Keratinocyte (primary cell): ENCODE measurements around the gene FARP1. TPM values are rescaled to one million over a fixed set of nuclear protein-coding genes. Genes with fewer than 3 reads are reported as not detected.

Source experiments
- DNase-seq: peaks from one replicate; pipeline ENCODE4 v3.0.0-alpha.2; 2011; ENCODE audit warnings: low read depth, missing footprints, low spot score
- FAIRE-seq: peaks from 2 replicates; lab custom pipeline; 2011; peaks lifted over from hg19 to GRCh38; lab: Jason Lieb, UNC
- H2AFZ ChIP-seq: 2 replicates; pipeline ENCODE4 v1.6.0; 2012; ENCODE audit warnings: low read length, control low read depth, inconsistent platforms; ENCODE audit not compliant: control insufficient read depth
- H3K27ac ChIP-seq: 2 replicates; pipeline ENCODE4 v1.5.1; 2011; ENCODE audit warnings: low read length; ENCODE audit not compliant: control insufficient read depth, insufficient read depth
- H3K27me3 ChIP-seq: 3 replicates; pipeline ENCODE4 v1.6.0; 2011; ENCODE audit warnings: low read length; ENCODE audit not compliant: control insufficient read depth, insufficient read depth; ENCODE audit errors: extremely low read depth
- H3K36me3 ChIP-seq, 2 experiments: 2 replicates in 1 of 2; 3 replicates in 1 of 2; pipeline ENCODE4 v1.5.1; 2011; ENCODE audit warnings: low read length in 2 of 2, mild to moderate bottlenecking in 1 of 2; ENCODE audit not compliant: control insufficient read depth in 2 of 2, insufficient read depth in 2 of 2; ENCODE audit errors: extremely low read depth in 1 of 2
- H3K4me1 ChIP-seq: 3 replicates; pipeline ENCODE4 v1.5.1; 2011; ENCODE audit warnings: low read length; ENCODE audit not compliant: control insufficient read depth, insufficient read depth; ENCODE audit errors: extremely low read depth
- H3K4me2 ChIP-seq: 3 replicates; pipeline ENCODE4 v1.6.0; 2011; ENCODE audit warnings: low read depth, low read length; ENCODE audit not compliant: control insufficient read depth, insufficient read depth; ENCODE audit errors: extremely low read depth
- H3K4me3 ChIP-seq, 3 experiments: fragments of 200-600 bp in 1 of 3; sonication (generic) in 1 of 3; 2 replicates in 2 of 3; 3 replicates in 1 of 3; pipeline ENCODE4 v1.5.1; 2011 to 2016; ENCODE audit warnings: low read length in 3 of 3, mild to moderate bottlenecking in 3 of 3, control low read depth in 2 of 3, inconsistent platforms in 1 of 3, low read depth in 1 of 3, mixed read lengths in 1 of 3, mixed run types in 1 of 3, moderate library complexity in 1 of 3; ENCODE audit not compliant: control insufficient read depth in 2 of 3, insufficient read depth in 2 of 3; ENCODE audit errors: extremely low read depth in 1 of 3
- H3K79me2 ChIP-seq: 2 replicates; pipeline ENCODE4 v1.6.0; 2012; ENCODE audit warnings: low read length; ENCODE audit not compliant: control insufficient read depth, insufficient read depth
- H3K9ac ChIP-seq: 3 replicates; pipeline ENCODE4 v1.6.0; 2011; ENCODE audit warnings: low read length; ENCODE audit not compliant: control insufficient read depth, insufficient read depth; ENCODE audit errors: extremely low read depth
- H3K9me1 ChIP-seq: 3 replicates; pipeline ENCODE4 v1.6.0; 2011; ENCODE audit warnings: low read length; ENCODE audit not compliant: control insufficient read depth, insufficient read depth; ENCODE audit errors: extremely low read depth
- H3K9me3 ChIP-seq: 2 replicates; pipeline ENCODE4 v1.5.1; 2012; ENCODE audit warnings: low read depth, low read length; ENCODE audit not compliant: control insufficient read depth
- H4K20me1 ChIP-seq: 3 replicates; pipeline ENCODE4 v1.6.0; 2011; ENCODE audit warnings: low read length; ENCODE audit not compliant: control insufficient read depth, insufficient read depth; ENCODE audit errors: extremely low read depth
- EZH2 ChIP-seq: IDR thresholded peaks from one replicate; pipeline ENCODE4 v1.6.1; 2012; ENCODE audit warnings: inconsistent platforms, mild to moderate bottlenecking, low read length, moderate library complexity
- dilution Hi-C: fragments of 300-500 bp; cut with MboI; formaldehyde crosslinking; loops from one replicate; pipeline ENCODE4 v1.7.0; 2020; ENCODE audit warnings: low sequenced_read_pairs; ENCODE audit not compliant: extremely low pct_ligation_motif_present
- polyA plus RNA-seq, 5 experiments: library from polyadenylated mRNA; depleted of rRNA in 3 of 5; stranded (reverse) in 3 of 5; stranded (forward) in 1 of 5; unstranded in 1 of 5; fragments of >200 nt; gene quantifications; 1 replicate in 1 of 5; 2 replicates in 3 of 5; 3 replicates in 1 of 5; pipeline versions ENCODE4 v1.2.1 to v1.2.3, GENCODE V29; 2011 to 2012; ENCODE audit warnings: missing spikeins in 2 of 5, low read depth in 1 of 5, low replicate concordance in 1 of 5
- TF ChIP-seq, protein P1 (sequence below), 3 experiments: IDR thresholded peaks in 1 of 3; conservative IDR thresholded peaks in 1 of 3; optimal IDR thresholded peaks in 1 of 3; 2 replicates in 2 of 3; 3 replicates in 1 of 3; pipeline versions ENCODE3 to v1.5.1; 2011; ENCODE audit warnings: low read length in 3 of 3, mild to moderate bottlenecking in 3 of 3, moderate library complexity in 2 of 3, control low read depth in 1 of 3, inconsistent platforms in 1 of 3; ENCODE audit not compliant: insufficient read depth in 2 of 3; ENCODE audit errors: extremely low read depth in 1 of 3

The FARP1 gene
- polyA plus RNA-seq, 1 donor (not counting 4 experiments of a cell fraction or from before 2014, with no cell fraction given): 10.3 TPM

DNA sequence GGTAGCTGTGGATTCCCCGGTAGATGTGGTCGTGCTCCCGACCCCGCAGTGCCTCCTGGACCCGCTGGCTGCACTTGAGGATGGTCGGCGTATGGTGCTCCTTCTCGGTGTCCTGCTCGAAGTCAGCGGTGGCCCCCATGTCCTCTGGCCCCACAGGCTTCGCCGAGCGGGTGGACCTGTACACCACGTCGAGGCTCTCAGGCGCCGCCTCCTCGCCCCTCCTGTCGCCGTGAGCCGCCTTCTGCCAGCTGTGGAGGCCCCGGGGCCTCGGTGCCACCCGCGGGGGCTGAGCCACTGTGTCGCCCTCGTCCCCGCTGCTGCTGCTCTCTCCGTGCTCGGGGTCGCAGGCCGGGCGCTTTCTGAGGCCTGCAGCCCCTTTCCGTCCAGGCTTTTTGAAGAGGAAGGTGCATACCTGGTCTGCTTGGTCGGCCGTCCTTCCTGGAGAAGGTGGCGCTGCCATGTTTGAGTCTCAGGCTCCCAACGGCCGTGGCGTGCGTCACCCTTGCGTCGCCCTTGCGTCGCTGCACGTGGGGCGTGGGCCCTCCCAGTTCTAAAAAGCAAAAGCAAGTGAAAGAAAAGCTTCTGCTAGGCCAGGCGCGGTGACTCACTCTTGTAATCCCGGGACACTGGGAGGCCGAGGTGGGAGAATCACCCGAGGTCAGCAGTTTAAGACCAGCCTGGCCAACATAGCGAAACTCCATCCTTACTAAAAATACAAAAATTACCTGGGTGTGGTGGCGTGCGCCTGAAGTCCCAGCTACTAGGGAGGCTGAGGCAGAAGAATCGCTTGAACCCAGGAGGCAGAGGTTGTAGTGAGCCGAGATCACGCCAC, 34.1 kb downstream of the FARP1 start, which contains the start of gene RNF113B:
TSS of gene RNF113B (minus strand) at position 493 of the 832 bp plus-strand sequence. CDS start at position 460, 33 bp downstream.
- Histone ChIP-seq H3K4me2 (no peak within 1 kb of the TSS), H3K9me3 (no peaks in the 10 kb centered on the region), H3K9ac (no peak within 1 kb of the TSS), H3K27ac (no peak within 1 kb of the TSS), H3K27me3 (no peaks in the 10 kb centered on the region), H3K36me3 (no peaks in the 10 kb centered on the region), H3K79me2 (no peaks in the 10 kb centered on the region), H3K9me1 (no peaks in the 10 kb centered on the region), H4K20me1 (no peaks in the 10 kb centered on the region), H2AFZ (no peak within 1 kb of the TSS), H3K4me3 (no peak within 1 kb of the TSS), H3K4me1 (peaks cover 3% of the 10 kb centered on the region)
- TF ChIP-seq EZH2: no peak
- TF ChIP-seq, protein P1, sequence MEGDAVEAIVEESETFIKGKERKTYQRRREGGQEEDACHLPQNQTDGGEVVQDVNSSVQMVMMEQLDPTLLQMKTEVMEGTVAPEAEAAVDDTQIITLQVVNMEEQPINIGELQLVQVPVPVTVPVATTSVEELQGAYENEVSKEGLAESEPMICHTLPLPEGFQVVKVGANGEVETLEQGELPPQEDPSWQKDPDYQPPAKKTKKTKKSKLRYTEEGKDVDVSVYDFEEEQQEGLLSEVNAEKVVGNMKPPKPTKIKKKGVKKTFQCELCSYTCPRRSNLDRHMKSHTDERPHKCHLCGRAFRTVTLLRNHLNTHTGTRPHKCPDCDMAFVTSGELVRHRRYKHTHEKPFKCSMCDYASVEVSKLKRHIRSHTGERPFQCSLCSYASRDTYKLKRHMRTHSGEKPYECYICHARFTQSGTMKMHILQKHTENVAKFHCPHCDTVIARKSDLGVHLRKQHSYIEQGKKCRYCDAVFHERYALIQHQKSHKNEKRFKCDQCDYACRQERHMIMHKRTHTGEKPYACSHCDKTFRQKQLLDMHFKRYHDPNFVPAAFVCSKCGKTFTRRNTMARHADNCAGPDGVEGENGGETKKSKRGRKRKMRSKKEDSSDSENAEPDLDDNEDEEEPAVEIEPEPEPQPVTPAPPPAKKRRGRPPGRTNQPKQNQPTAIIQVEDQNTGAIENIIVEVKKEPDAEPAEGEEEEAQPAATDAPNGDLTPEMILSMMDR (optimal IDR thresholded peaks at IDR 0.05 in 1 of 3, IDR thresholded peaks at IDR 0.05 in 1 of 3, conservative IDR thresholded peaks at IDR 0.05 in 1 of 3; ENCODE audit: extremely low read depth in 1 of 3, insufficient read depth in 2 of 3, low read length in 3 of 3): no peak
- DNase-seq (no peak), FAIRE-seq (no peak)
- dilution Hi-C loops: no loop called here

DNA sequence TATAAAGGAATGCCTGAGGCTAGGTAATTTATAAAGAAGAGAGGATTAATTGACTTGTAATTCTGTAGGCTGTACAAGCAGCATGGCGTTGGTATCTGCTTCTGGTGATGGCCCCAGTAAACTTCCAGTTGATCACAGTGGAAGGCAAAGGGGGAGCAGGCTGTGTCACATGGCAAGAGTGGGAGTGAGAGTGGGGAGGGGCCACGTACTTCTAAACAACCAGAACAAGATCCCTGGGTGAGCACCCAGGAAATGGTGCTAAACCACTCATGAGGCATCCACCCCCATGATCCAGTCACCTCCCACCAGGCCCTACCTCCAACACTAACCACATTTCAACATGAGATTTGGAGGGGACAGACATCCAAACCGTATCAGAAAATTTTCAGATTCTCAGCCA, 37.2 kb downstream of the FARP1 start:
- Histone ChIP-seq H3K4me1 (no peaks in the 10 kb centered on the region), H2AFZ (no peak overlapping the region), H3K9me1 (no peaks in the 10 kb centered on the region), H3K27me3 (no peaks in the 10 kb centered on the region), H3K9me3 (no peaks in the 10 kb centered on the region), H4K20me1 (no peaks in the 10 kb centered on the region), H3K4me3 (no peak overlapping the region), H3K4me2 (no peak overlapping the region), H3K27ac (no peak overlapping the region), H3K9ac (no peak overlapping the region), H3K79me2 (no peaks in the 10 kb centered on the region), H3K36me3 (no peaks in the 10 kb centered on the region)
- DNase-seq (no peak), FAIRE-seq (no peak)
- dilution Hi-C loops: no loop called here
- no peak for TF ChIP-seq EZH2
- TF ChIP-seq, protein P1 (optimal IDR thresholded peaks at IDR 0.05 in 1 of 3, IDR thresholded peaks at IDR 0.05 in 1 of 3, conservative IDR thresholded peaks at IDR 0.05 in 1 of 3; ENCODE audit: extremely low read depth in 1 of 3, insufficient read depth in 2 of 3, low read length in 3 of 3): no peak
